HCT116 (cell line): ENCODE results near the gene EML3. TPM values are rescaled to one million over a fixed set of nuclear protein-coding genes. Genes with fewer than 3 reads are reported as not detected.

Experiments
- ATAC-seq: fragments of 200-7000 bp; cut with Tn5 transposase; 2 replicates; pipeline ENCODE4 v1.9.1; 2020; ENCODE audit warnings: mild to moderate bottlenecking, moderate library complexity
- BruUV-seq: library from RNA; stranded (reverse); fragments of 400-500 nt; replicated peaks from 2 replicates; lab custom pipeline; 2021; lab: Mats Ljungman, UMichigan
- CTCF ChIA-PET: fragments of 300-600 bp; sonication (Branson Sonifier 250); formaldehyde crosslinking; loops from one replicate; lab custom pipeline; 2021; ENCODE audit warnings: antibody characterized with exemption; lab: Charles Lee
- POLR2A ChIA-PET: fragments of 300-600, 350-600 bp; sonication (Branson Sonifier 250); formaldehyde crosslinking; loops from one replicate; lab custom pipeline; 2021; ENCODE audit warnings: antibody characterized with exemption; lab: Charles Lee
- RAD21 ChIA-PET, 2 experiments: fragments of 300-600 bp; sonication (Branson Sonifier 250); formaldehyde crosslinking; loops; one replicate each; lab custom pipeline; 2023; ENCODE audit warnings: low total read pairs in 2 of 2; ENCODE audit not compliant: uncharacterized antibody in 2 of 2, unreplicated experiment in 2 of 2, low non-redundant PET in 1 of 2; lab: Charles Lee
- DNase-seq: peaks from one replicate; pipeline ENCODE4 v3.0.0-alpha.2; 2010; ENCODE audit warnings: low read depth, low spot score
- H2AFZ ChIP-seq: fragments of 200-600 bp; shearing (Covaris generic), sonication (generic); 2 replicates; pipeline ENCODE4 v1.6.1; 2017; ENCODE audit warnings: low read depth, mixed run types, mixed read lengths, antibody characterized with exemption, low read length; ENCODE audit not compliant: poor library complexity, severe bottlenecking
- H3K27ac ChIP-seq: 2 replicates; pipeline ENCODE4 v1.5.1; 2012; ENCODE audit warnings: low read depth, low read length
- H3K27me3 ChIP-seq: fragments of 200-600 bp; sonication (generic); 2 replicates; pipeline ENCODE4 v1.6.1; 2016; ENCODE audit warnings: mixed run types, low read length, mixed read lengths; ENCODE audit not compliant: insufficient read depth
- H3K36me3 ChIP-seq, 2 experiments: fragments of 200-500 bp in 1 of 2; fragments of 200-600 bp in 1 of 2; sonication (Bioruptor generic) in 1 of 2; sonication (generic) in 1 of 2; 2 replicates each; pipeline versions ENCODE4 v1.5.1 to v1.6.1; 2014 to 2016; ENCODE audit warnings: low read length in 2 of 2, inconsistent platforms in 1 of 2, mixed read lengths in 1 of 2, mixed run types in 1 of 2; ENCODE audit not compliant: insufficient read depth in 2 of 2, control insufficient read depth in 1 of 2
- H3K4me1 ChIP-seq, 2 experiments: fragments of 200-600 bp in 1 of 2; sonication (generic) in 1 of 2; 2 replicates each; pipeline versions ENCODE4 v1.5.1 to v1.6.1; 2012 to 2017; ENCODE audit warnings: low read length in 2 of 2, inconsistent platforms in 1 of 2, mild to moderate bottlenecking in 1 of 2, mixed read lengths in 1 of 2, mixed run types in 1 of 2, moderate library complexity in 1 of 2; ENCODE audit not compliant: insufficient read depth in 2 of 2, control insufficient read depth in 1 of 2
- H3K4me2 ChIP-seq: fragments of 200-600 bp; sonication (generic); 2 replicates; pipeline ENCODE4 v1.6.1; 2017; ENCODE audit warnings: mixed run types, low read length, mixed read lengths
- H3K4me3 ChIP-seq, 2 experiments: fragments of 200-600 bp in 1 of 2; sonication (generic) in 1 of 2; replicated peaks in 1 of 2; 2 replicates each; pipeline ENCODE4 v1.5.1; 2011 to 2016; ENCODE audit warnings: low read length in 2 of 2, control low read depth in 1 of 2, low read depth in 1 of 2, mild to moderate bottlenecking in 1 of 2, mixed read lengths in 1 of 2, mixed run types in 1 of 2
- H3K79me2 ChIP-seq: fragments of 200-600 bp; sonication (generic); 2 replicates; pipeline ENCODE4 v1.6.1; 2017; ENCODE audit warnings: mild to moderate bottlenecking, mixed run types, low read length, moderate library complexity, mixed read lengths; ENCODE audit not compliant: insufficient read depth
- H3K9ac ChIP-seq: fragments of 200-600 bp; sonication (generic); 2 replicates; pipeline ENCODE4 v1.6.1; 2016; ENCODE audit warnings: low read length, mixed read lengths
- H3K9me2 ChIP-seq: fragments of 200-600 bp; sonication (generic), shearing (Covaris generic); 2 replicates; pipeline ENCODE4 v1.6.1; 2017; ENCODE audit warnings: mixed run types, mild to moderate bottlenecking, moderate library complexity; ENCODE audit not compliant: insufficient read depth
- H3K9me3 ChIP-seq, 2 experiments: fragments of 200-500 bp in 1 of 2; fragments of 200-600 bp in 1 of 2; sonication (Bioruptor generic) in 1 of 2; sonication (generic) in 1 of 2; 2 replicates each; pipeline ENCODE4 v1.6.1; 2014 to 2017; ENCODE audit warnings: low read length in 2 of 2, mixed read lengths in 2 of 2, inconsistent platforms in 1 of 2, low read depth in 1 of 2, mild to moderate bottlenecking in 1 of 2, mixed run types in 1 of 2, moderate library complexity in 1 of 2; ENCODE audit not compliant: control insufficient read depth in 1 of 2, insufficient read depth in 1 of 2
- H4K20me1 ChIP-seq: fragments of 200-600 bp; sonication (generic), shearing (Covaris generic); 2 replicates; pipeline ENCODE4 v1.6.1; 2017; ENCODE audit warnings: mixed run types, mild to moderate bottlenecking, moderate library complexity; ENCODE audit not compliant: insufficient read depth
- CBX3 ChIP-seq: IDR thresholded peaks from 2 replicates; pipeline ENCODE4 v1.6.1; 2012; ENCODE audit warnings: low read depth
- YY1 ChIP-seq: IDR thresholded peaks from 2 replicates; pipeline ENCODE4 v1.6.1; 2011; ENCODE audit warnings: low read length, low read depth, moderate library complexity, mild to moderate bottlenecking; ENCODE audit not compliant: insufficient replicate concordance; ENCODE audit errors: extremely low read depth
- intact Hi-C: fragments of 100-400 bp; cut with micrococcal nuclease; formaldehyde crosslinking; loops from 2 replicates; pipeline ENCODE4 v1.10.0; 2022
- total RNA-seq: library from RNA; stranded (reverse); gene quantifications from one replicate; pipeline ENCODE4 v1.2.1, GENCODE V29; 2021; ENCODE audit not compliant: unreplicated experiment
- TF ChIP-seq, protein P1 (sequence below), 3 experiments: fragments of 200-600 bp in 1 of 3; sonication (generic) in 1 of 3; IDR thresholded peaks in 2 of 3; conservative IDR thresholded peaks in 1 of 3; 2 replicates each; pipeline ENCODE4 v1.5.1; 2012 to 2017; ENCODE audit warnings: low read depth in 2 of 3, low read length in 2 of 3, antibody characterized with exemption in 1 of 3, borderline replicate concordance in 1 of 3, control low read depth in 1 of 3, mild to moderate bottlenecking in 1 of 3, mixed read lengths in 1 of 3, mixed run types in 1 of 3, moderate library complexity in 1 of 3; ENCODE audit not compliant: insufficient read depth in 1 of 3

The EML3 gene
- total RNA-seq, 1 experiment from 2014 or later, result 124 TPM

- Histone ChIP-seq H3K4me3 (no peak overlapping the region), H3K36me3 (peaks cover 41 to 59% of the 10 kb centered on the region in 2 experiments; a peak in 3 of 4 replicates), H3K27ac (peak overlapping the region; percentile 49; the same call in 1 of the 2 replicates), H3K9ac (no peak overlapping the region), H4K20me1 (no peaks in the 10 kb centered on the region), H3K9me3 (no peaks in the 10 kb centered on the region), H3K9me2 (no peaks in the 10 kb centered on the region), H3K4me1 (peaks cover 24 to 40% of the 10 kb centered on the region in 2 experiments), H2AFZ (no peak overlapping the region), H3K27me3 (no peaks in the 10 kb centered on the region), H3K4me2 (no peak overlapping the region), H3K79me2 (peaks cover 61% of the 10 kb centered on the region)
- DNase-seq (no peak), ATAC-seq (peak; percentile 46)
- POLR2A ChIA-PET, result interaction anchor here (1.1 to 3.6 kb wide), 6 partner anchors 9 to 169 kb away, joined by 3 to 52 read pairs (median 24); partner anchors contain the start of genes B3GAT3, C11orf98, CSKMT and EEF1G
- BruUV-seq, result no TSS peak
- RAD21 ChIA-PET, result no interaction called here
- TF ChIP-seq CBX3 (no peak), YY1 (peak; percentile 45)
- TF ChIP-seq, protein P1, sequence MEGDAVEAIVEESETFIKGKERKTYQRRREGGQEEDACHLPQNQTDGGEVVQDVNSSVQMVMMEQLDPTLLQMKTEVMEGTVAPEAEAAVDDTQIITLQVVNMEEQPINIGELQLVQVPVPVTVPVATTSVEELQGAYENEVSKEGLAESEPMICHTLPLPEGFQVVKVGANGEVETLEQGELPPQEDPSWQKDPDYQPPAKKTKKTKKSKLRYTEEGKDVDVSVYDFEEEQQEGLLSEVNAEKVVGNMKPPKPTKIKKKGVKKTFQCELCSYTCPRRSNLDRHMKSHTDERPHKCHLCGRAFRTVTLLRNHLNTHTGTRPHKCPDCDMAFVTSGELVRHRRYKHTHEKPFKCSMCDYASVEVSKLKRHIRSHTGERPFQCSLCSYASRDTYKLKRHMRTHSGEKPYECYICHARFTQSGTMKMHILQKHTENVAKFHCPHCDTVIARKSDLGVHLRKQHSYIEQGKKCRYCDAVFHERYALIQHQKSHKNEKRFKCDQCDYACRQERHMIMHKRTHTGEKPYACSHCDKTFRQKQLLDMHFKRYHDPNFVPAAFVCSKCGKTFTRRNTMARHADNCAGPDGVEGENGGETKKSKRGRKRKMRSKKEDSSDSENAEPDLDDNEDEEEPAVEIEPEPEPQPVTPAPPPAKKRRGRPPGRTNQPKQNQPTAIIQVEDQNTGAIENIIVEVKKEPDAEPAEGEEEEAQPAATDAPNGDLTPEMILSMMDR (IDR thresholded peaks at IDR 0.05 in 2 of 3, conservative IDR thresholded peaks at IDR 0.05 in 1 of 3; ENCODE audit: borderline replicate concordance in 1 of 3, insufficient read depth in 1 of 3, low read depth in 2 of 3, low read length in 2 of 3), result peak in 2 of 3 experiments; percentile 69 to 83; a peak in 4 of 6 replicates
- intact Hi-C loops, result loop anchor here (5.0 kb wide), 2 partner anchors 59 to 79 kb away; partner anchors contain the start of genes INTS5, LBHD1 and UQCC3
- CTCF ChIA-PET, result interaction anchor here (0.8 to 2.9 kb wide), 7 partner anchors 8 to 199 kb away, joined by 3 to 20 read pairs (median 5); partner anchors contain the start of genes EML3 and MTA2
These were observed 19.0 kb downstream of the EML3 start for GRCh38 chr11:62593434-62594044.
